ENCODE results near the gene ADORA2B.
"Not testable (repeated sequence)": the region's sequence is repeated elsewhere in the genome, so short reads cannot be mapped to it uniquely, and the experiment has no call there.

ADORA2B gene

DNA sequence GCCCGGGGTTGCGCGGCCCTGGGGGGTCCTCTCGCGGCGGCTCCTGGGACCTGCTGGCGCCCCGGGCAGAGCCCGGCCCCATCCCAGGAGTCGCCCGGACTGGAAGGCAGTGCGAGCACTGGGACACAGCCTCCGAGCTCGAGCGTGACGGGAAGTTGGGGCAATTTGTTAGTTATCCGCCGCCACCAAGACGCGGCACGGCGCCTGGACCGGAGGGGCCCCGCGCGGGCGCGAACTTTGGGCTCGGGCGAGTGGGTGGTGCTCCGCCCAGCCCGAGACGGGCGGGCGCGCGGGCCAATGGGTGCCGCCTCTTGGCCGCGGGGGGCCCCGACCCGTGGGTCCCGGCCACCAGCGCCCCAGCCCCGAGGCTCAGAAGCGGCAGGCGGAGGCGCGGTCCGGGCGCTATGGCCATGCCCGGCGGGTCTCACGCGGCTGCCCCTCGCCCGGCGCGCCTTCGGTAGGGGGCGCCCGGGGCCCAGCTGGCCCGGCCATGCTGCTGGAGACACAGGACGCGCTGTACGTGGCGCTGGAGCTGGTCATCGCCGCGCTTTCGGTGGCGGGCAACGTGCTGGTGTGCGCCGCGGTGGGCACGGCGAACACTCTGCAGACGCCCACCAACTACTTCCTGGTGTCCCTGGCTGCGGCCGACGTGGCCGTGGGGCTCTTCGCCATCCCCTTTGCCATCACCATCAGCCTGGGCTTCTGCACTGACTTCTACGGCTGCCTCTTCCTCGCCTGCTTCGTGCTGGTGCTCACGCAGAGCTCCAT lies at the start of gene ADORA2B:
Gene ADORA2B (plus strand): TSS at position 372 of the 768 bp plus-strand sequence. CDS start 119 bp downstream, at position 491.
- Mint-ChIP-seq H3K27ac (peak within 1 kb of the TSS; percentile 41 to 86), H3K9me3 (no peaks in the 10 kb centered on the region), H3K4me3 (peak within 1 kb of the TSS; percentile 86 to 93), H3K4me1 (peaks cover 26% of the 10 kb centered on the region), H3K27me3 (peaks cover 36% of the 10 kb centered on the region)
- peak; percentile 66 to 78 for DNase-seq
- peak; percentile 85 for ATAC-seq

DNA sequence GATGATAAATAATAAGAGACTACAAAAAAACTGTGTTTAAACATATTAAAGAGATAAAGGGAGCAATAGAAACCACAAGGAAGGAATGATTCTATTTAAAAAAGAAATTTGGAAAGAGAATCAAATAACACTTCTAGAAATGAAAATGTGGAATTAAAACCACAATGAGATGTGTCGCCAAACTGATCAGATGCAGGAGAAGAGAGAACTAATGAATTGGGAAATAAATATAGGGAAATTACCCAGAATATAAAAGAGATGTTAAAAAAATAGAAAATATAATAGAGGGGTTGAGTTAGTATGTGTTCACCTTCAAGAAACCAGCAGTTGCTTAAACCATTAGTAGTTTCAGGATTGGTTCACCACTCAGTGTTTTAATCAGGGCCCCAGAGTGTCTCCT lies 48.7 kb upstream of the ADORA2B start:
- H3K4me3 Mint-ChIP-seq, result no peak overlapping the region
- DNase-seq (no peak), ATAC-seq (no peak)
- peak overlapping the region in 1 of 2 donors; percentile 38 for H3K27ac Mint-ChIP-seq
- no peaks in the 10 kb centered on the region for H3K27me3 Mint-ChIP-seq
- peaks cover 4 to 19% of the 10 kb centered on the region in 2 donors for H3K9me3 Mint-ChIP-seq
- peaks cover 28% of the 10 kb centered on the region for H3K4me1 Mint-ChIP-seq

DNA sequence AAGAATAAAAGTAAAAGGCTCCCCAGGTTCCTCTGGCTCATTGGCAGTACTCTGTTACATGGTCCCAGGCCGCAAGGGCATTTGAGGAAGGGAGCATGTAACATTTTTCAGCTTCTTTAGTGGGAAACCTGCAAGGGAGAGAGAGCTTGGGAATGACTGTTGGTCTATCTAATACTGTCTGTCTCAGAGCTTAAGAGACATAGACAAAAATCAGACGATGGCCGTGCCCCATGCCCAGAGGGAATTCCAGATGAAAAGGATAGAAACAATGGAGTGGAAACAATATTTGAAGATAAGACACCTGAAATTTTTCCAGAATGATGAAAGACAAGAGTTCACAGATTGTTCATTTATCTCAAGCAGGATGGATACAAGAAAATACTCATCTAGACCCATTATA lies 48.1 kb upstream of the ADORA2B start:
- Mint-ChIP-seq H3K27ac (peak overlapping the region in 1 of 2 donors; percentile 31), H3K4me3 (peak overlapping the region in 1 of 2 donors; percentile 79)

DNA sequence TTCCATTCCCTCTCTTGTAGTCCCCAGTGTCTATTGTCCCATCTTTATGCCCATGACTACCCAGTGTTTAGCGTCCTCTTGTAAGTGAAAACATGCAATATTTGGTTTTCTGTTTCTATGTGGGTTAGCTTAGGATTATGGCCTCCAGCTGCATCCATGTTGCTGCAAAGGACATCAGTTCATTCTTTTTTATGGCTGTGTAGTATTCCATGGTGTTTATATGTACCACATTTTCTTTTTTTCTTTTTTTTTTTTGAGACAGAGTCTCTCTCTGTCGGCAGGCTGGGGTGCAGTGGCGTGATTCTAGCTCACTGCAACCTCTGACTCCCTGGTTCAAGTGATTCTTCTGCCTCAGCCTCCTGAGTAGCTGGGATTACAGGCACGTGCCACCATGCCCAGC lies 45.3 kb upstream of the ADORA2B start:
- ATAC-seq, H3K27ac Mint-ChIP-seq, H3K4me3 Mint-ChIP-seq, H3K27me3 Mint-ChIP-seq, DNase-seq: not testable (repeated sequence)
- Mint-ChIP-seq H3K9me3 (peaks cover 4 to 19% of the 10 kb centered on the region in 2 donors), H3K4me1 (peaks cover 28% of the 10 kb centered on the region)

More for the DNA sequence above, 48.1 kb upstream of the ADORA2B start:
- H3K9me3 Mint-ChIP-seq, result peaks cover 4 to 19% of the 10 kb centered on the region in 2 donors
- H3K27me3 Mint-ChIP-seq, result no peaks in the 10 kb centered on the region
- DNase-seq (no peak), ATAC-seq (no peak)
- H3K4me1 Mint-ChIP-seq, result peaks cover 28% of the 10 kb centered on the region

DNA sequence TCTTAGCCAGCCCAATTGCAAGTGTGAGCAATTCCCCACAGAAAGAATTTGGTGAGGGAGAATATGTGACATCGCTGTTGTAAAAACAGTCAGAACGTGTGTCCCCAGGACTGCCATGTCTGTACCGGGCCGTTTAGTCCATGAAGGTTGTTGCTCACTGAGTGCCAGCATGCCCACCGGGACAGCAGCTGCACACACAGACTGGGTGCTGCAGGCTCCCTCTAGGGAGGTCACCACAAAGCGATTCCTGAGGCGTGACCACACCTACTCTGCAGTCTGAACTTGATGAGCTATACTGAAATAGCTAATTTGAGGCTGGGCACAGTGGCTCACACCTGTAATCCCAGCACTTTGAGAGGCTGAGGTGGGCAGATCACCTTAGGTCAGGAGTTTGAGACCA lies 44.1 kb upstream of the ADORA2B start:
- peaks cover 26% of the 10 kb centered on the region for H3K4me1 Mint-ChIP-seq
- H3K4me3 Mint-ChIP-seq, result no peak overlapping the region
- H3K27me3 Mint-ChIP-seq, result no peaks in the 10 kb centered on the region
- no peak overlapping the region for H3K27ac Mint-ChIP-seq
- DNase-seq, result no peak
- ATAC-seq, result no peak
- peaks cover 3 to 17% of the 10 kb centered on the region in 2 donors for H3K9me3 Mint-ChIP-seq

DNA sequence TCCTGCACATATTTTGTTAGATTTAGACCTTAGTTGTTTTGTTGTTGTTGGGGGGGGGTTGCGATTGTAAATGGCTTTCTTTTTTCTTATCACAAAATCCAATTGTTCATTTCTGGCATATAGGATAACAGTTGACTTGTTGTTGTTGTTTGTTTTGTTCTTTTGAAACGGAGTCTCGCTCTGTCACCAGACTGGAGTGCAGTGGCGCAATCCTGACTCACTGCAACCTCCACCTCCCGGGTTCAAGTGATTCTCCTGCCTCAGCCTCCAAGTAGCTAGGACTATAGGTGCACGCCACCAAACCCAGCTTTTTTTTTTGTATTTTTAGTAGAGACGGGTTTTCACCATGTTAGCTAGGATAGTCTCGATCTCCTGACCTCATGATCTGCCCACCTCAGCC lies 39.7 kb upstream of the ADORA2B start:
- ATAC-seq, H3K4me1 Mint-ChIP-seq, H3K4me3 Mint-ChIP-seq, H3K27me3 Mint-ChIP-seq, H3K9me3 Mint-ChIP-seq, DNase-seq, H3K27ac Mint-ChIP-seq: not testable (repeated sequence)

DNA sequence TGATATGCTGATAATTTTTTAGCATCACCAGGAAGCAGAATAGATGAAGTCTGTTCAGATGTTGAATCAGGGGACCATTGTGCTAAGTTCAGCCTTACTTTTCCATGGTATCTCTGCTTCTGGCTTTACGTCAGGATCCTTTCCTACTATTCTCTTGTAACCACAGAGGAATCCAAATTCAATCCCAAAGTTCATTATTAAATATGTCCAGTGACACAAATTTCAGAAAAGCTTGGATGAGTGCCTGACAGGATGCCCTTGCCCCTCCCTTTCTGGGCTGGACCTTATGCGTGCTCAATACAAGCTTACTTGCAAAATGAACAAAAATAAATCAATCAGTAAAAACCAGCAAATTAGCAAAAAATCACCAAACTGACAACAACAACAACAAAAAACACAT lies 37.6 kb upstream of the ADORA2B start:
- ATAC-seq (no peak), DNase-seq (no peak)
- no peaks in the 10 kb centered on the region for H3K27me3 Mint-ChIP-seq
- no peaks in the 10 kb centered on the region for H3K9me3 Mint-ChIP-seq
- no peak overlapping the region for H3K27ac Mint-ChIP-seq
- H3K4me3 Mint-ChIP-seq, result no peak overlapping the region
- no peaks in the 10 kb centered on the region for H3K4me1 Mint-ChIP-seq

DNA sequence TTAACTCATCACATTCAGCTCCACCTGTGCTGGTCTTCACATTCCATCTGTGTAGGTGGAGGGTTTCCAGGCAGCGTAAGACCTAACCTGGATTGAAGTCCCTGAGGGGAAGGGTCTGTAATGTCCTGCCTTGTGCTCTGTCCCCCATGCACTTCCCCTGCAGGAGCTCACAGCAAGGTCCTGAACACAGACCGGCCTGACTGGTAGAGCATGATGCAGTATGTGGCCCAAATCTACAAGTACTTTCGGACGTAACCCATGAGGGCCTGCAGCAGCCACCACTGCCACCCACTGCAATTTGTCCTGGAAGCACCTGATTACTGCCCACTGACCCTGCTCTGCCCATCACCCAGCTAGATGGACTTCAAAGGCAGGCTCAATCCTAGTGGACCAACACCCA lies 36.6 kb upstream of the ADORA2B start:
- Mint-ChIP-seq H3K27ac (no peak overlapping the region), H3K4me1 (no peaks in the 10 kb centered on the region), H3K9me3 (no peaks in the 10 kb centered on the region), H3K27me3 (no peaks in the 10 kb centered on the region), H3K4me3 (no peak overlapping the region)
- ATAC-seq (no peak), DNase-seq (no peak)

DNA sequence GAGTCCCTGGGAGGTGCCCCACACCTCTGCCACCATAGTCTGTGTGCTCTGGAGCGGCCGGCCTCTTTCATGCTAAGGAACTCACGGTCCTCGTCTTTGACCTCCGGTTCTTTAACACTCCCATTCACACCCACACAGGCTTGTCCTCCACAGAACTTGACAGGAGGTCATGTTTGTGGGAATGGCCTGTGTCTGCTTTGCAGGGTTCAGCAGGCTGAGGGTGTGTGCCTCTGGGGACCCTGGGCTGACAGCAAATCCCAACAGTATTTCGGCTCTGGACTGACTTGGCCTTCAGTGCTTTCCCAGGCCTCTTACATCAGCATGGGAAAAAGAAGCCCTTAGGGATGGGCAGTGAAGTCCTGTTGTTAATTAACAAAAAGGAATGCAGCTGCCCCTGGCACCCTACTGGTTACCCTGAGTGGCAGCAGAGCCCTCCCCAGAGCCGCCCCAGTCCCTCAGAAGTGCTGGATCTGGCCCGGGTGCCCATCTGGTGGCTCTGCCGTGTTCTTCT lies 35.4 kb upstream of the ADORA2B start:
- DNase-seq, result no peak
- peak overlapping the region in 1 of 2 donors; percentile 19 for H3K27ac Mint-ChIP-seq

DNA sequence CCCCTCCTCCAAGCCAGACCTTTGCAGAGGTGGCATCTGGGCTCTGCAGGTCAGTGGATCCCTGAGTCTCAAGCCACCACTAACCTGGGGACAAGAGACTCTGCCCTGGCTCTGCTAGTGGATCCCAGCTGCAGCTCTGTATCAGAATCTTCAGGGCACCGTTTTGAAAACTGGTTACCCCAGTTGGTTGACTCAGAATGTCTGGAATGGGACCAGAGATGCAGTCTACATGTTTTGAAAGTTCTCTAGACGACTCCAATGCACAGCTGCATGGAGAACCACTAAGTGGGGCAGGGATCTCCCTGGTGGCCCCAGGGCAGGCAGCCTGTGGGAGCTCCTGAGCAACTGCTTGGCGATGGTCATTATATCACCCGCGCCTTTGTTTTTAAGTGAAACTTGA lies 34.1 kb upstream of the ADORA2B start:
- H3K4me3 Mint-ChIP-seq, result no peak overlapping the region
- no peaks in the 10 kb centered on the region for H3K9me3 Mint-ChIP-seq
- H3K4me1 Mint-ChIP-seq, result peaks cover 6% of the 10 kb centered on the region
- H3K27me3 Mint-ChIP-seq, result peaks cover 3% of the 10 kb centered on the region
- DNase-seq, result no peak
- no peak overlapping the region for H3K27ac Mint-ChIP-seq
- ATAC-seq, result no peak

More for the DNA sequence above, 35.4 kb upstream of the ADORA2B start:
- H3K4me1 Mint-ChIP-seq, result no peaks in the 10 kb centered on the region
- no peaks in the 10 kb centered on the region for H3K27me3 Mint-ChIP-seq
- no peaks in the 10 kb centered on the region for H3K9me3 Mint-ChIP-seq
- no peak overlapping the region for H3K4me3 Mint-ChIP-seq
- ATAC-seq, result no peak

DNA sequence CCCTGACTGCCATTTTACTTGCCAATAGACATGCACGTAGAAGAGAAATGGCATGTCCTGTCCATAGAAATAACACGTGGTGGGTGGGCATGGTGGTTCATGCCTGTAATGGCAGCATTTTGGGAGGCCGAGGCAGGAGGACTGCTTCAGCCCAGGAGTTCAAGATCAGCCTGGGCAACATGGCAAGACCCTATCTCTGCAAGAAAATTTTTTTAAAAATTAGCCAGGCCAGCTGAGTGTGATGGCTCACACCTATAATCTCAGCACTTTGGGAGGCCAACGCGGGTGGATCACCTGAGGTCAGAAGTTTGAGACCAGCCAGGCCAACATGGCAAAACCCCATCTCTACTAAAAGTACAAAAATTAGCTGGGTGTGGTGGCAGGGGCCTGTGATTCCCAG lies 33.2 kb upstream of the ADORA2B start:
- not testable (repeated sequence) for H3K4me3 Mint-ChIP-seq, ATAC-seq, DNase-seq, H3K4me1 Mint-ChIP-seq, H3K9me3 Mint-ChIP-seq
- Mint-ChIP-seq H3K27me3 (peaks cover 12% of the 10 kb centered on the region), H3K27ac (peak overlapping the region in 1 of 2 donors; percentile 44)

DNA sequence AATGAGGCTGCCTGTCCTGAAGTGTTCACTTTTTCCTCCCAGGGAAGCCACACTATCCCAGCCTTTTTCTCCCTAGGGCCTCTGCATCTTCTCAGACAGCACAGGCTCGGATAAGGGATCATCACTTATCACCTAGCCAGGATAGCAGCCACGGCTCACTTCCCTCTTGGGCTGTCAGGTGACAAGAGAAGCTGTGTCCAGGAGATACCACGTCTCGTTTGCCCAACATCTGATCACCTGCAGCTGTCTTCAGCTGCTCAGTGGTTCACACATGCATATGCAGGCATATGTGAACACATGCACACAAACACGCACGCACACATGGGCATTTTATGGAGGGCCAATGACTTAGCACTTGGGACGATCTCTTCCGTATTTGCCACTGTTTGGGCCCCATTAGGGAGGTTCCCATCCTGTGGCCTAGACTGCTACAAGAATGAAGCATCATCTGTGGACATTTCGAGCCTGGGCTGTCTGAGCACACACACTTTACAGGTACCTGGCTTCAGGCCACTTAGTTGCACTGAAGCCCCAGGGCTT lies 32.4 kb upstream of the ADORA2B start:
- H3K27me3 Mint-ChIP-seq, result peaks cover 17% of the 10 kb centered on the region
- peaks cover 6% of the 10 kb centered on the region for H3K4me1 Mint-ChIP-seq

DNA sequence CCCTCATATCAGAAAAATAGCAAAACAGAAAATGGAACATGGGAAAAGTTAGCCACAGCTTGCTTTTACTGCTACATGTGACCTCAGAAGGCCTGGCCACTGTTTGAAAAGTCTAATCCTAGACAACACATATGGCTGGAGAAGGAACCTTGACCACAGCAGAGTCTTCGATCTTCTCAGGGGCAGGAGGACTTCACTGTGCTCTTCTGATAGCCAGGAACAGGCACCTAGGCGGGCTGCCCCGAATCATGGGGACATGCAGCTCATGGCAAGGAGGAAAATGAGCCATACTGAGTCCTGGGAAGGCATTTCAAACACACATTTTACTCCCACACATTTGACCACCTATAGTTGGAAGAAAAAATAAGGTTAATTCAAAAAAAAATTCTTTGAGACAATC lies 31.1 kb upstream of the ADORA2B start:
- Mint-ChIP-seq H3K27ac (no peak overlapping the region), H3K9me3 (no peaks in the 10 kb centered on the region), H3K4me3 (no peak overlapping the region), H3K27me3 (peaks cover 30% of the 10 kb centered on the region), H3K4me1 (peaks cover 6% of the 10 kb centered on the region)
- ATAC-seq, result no peak
- DNase-seq, result no peak

More for the DNA sequence above, 32.4 kb upstream of the ADORA2B start:
- no peak for ATAC-seq
- Mint-ChIP-seq H3K4me3 (no peak overlapping the region), H3K27ac (no peak overlapping the region), H3K9me3 (no peaks in the 10 kb centered on the region)
- DNase-seq, result no peak

DNA sequence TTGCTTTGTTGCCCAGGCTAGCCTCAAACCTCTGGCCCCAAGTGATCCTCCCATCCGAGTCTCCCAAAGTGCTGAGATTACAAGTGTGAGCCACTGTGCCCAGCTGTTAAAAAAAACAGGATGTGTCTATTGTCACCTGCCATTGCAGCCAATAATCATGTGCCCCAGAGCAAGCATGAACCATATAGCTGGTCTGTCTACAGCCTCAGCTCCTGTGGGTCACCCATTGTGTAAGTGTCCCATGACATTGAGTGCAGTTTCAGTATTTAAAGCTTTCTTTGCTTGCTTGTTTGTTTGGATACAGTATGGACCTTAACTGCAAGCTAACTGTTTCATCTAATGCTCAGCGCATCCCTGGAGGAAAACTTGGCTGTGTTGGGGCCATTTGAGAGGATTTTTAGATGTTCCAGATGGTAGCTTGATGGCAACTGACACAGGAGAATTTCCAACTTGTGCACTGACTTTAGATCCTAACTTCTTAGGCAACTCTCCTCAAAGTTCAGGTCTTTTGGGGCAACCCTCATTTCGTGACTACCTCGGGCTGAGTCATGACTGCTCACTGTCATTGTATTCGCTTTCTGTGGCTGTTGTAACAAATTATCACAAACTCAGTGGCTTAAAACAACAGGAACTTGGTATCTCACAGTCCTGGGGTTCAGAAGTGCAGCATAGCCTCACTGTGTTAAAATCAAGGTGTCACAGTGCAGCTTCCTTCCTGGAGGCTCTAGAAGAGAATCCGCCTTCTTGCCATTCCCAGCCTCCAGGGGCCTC lies 30.3 kb upstream of the ADORA2B start:
- DNase-seq (no peak), ATAC-seq (no peak)
- Mint-ChIP-seq H3K9me3 (no peaks in the 10 kb centered on the region), H3K4me1 (peaks cover 6% of the 10 kb centered on the region), H3K4me3 (no peak overlapping the region), H3K27ac (no peak overlapping the region), H3K27me3 (peaks cover 37% of the 10 kb centered on the region)

DNA sequence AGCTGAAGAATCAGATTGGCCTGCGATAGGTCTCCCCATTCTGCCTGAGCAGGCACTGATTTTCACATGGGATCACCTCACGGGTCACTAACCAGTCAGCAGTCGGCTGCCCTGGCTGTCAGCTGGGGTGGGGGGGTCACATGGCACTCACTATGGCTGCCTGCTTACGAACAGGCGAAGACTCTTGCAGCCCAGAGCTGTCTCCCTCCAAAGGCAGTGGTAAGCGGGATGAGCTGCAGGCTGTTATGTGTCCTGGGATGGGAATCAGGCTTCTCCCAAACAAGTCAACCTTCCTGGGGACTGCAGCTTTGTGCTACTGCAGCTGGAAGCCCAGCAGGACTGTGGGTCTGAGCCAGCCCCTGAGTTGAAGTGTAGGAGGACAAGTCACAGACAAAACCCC lies 29.0 kb upstream of the ADORA2B start:
- no peaks in the 10 kb centered on the region for H3K9me3 Mint-ChIP-seq
- H3K4me1 Mint-ChIP-seq, result peaks cover 6% of the 10 kb centered on the region
- DNase-seq, result no peak
- no peak for ATAC-seq
- H3K27ac Mint-ChIP-seq, result no peak overlapping the region
- H3K4me3 Mint-ChIP-seq, result no peak overlapping the region
- H3K27me3 Mint-ChIP-seq, result peaks cover 41% of the 10 kb centered on the region

DNA sequence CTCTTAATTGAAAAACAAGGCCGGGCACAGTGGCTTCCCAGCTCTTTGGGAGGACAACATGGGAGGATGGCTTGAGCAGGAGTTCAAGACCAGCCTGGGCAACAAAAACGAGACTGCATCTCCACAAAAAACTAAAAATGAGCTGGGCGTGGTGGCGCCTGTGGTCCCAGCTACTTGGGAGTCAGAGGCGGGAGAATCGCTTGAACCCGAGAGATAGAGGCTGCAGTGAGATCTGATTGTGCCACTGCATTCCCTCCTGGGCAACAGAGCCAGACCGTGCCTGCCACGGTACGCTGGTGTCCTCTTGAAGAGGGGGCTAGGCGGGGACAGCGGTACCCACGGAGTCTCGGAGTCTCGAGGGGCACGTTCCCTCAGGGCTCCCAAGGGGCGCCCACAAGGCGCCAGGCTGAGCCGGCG lies 27.9 kb upstream of the ADORA2B start:
- no peak for ATAC-seq
- no peak for DNase-seq
- H3K4me1 Mint-ChIP-seq, result peaks cover 6% of the 10 kb centered on the region
- no peak overlapping the region for H3K4me3 Mint-ChIP-seq
- H3K27ac Mint-ChIP-seq, result no peak overlapping the region
- peaks cover 46% of the 10 kb centered on the region for H3K27me3 Mint-ChIP-seq
- H3K9me3 Mint-ChIP-seq, result no peaks in the 10 kb centered on the region
